Measurements from ENCODE around the gene RUNX1.

Gene RUNX1

DNA sequence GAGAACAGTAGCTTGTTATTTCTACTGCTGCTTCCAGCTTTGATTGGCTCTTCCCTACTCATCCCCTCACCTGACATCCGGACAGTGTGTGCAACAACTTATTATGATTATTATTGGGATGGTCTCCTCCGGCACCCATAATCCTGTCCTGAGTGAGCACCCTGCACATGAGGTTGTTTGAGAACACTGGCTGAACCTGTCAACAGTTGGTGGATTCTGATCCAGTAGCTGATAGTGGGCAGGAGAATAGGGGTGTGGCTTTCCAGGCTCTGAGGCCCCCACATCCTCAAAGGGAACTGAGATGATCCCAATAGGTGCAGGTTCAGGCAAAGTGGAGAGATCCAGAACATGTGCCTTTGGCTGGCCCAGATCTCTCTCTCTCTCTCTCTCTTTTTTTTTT lies 60.5 kb downstream of the RUNX1 start:
- H3K27me3 ChIP-seq (replicated peaks; ENCODE audit: control insufficient read depth, insufficient read depth, low read length) = no peaks in the 10 kb centered on the region
- TF ChIP-seq, protein P1, sequence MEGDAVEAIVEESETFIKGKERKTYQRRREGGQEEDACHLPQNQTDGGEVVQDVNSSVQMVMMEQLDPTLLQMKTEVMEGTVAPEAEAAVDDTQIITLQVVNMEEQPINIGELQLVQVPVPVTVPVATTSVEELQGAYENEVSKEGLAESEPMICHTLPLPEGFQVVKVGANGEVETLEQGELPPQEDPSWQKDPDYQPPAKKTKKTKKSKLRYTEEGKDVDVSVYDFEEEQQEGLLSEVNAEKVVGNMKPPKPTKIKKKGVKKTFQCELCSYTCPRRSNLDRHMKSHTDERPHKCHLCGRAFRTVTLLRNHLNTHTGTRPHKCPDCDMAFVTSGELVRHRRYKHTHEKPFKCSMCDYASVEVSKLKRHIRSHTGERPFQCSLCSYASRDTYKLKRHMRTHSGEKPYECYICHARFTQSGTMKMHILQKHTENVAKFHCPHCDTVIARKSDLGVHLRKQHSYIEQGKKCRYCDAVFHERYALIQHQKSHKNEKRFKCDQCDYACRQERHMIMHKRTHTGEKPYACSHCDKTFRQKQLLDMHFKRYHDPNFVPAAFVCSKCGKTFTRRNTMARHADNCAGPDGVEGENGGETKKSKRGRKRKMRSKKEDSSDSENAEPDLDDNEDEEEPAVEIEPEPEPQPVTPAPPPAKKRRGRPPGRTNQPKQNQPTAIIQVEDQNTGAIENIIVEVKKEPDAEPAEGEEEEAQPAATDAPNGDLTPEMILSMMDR (IDR thresholded peaks at IDR 0.05; ENCODE audit: insufficient read depth, low read length, poor library complexity, severe bottlenecking) = no peak

DNA sequence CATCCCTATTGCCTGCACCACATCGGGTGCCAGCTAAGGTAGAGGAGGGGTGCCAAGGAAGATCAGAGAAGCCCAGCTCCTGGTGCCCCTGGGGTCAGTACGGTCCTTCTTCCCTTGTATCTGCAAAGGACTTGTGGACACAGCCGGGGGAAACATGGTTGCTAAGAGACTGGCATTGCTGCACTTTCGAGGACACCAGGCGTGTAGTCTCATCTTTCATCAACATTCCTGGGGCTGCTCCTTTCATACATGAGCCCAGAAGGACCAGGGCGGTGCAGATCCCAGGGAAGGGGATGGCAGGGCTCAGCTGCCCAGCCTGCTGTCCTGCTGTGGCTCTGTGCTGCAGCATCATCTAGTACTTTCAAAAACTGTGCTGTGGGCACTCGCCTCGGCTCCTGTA lies 61.0 kb downstream of the RUNX1 start:
- DNase-seq (ENCODE audit: extremely low read depth, insufficient read length) = no peak
- Histone ChIP-seq H3K36me3 (ENCODE audit: control insufficient read depth, insufficient read depth, low read length) (no peaks in the 10 kb centered on the region), H3K27me3 (replicated peaks; ENCODE audit: control insufficient read depth, insufficient read depth, low read length) (no peaks in the 10 kb centered on the region), H3K4me3 (replicated peaks; ENCODE audit: low read depth, low read length) (no peak overlapping the region)
- TF ChIP-seq, protein P1 (IDR thresholded peaks at IDR 0.05; ENCODE audit: insufficient read depth, low read length, poor library complexity, severe bottlenecking) = no peak

More for the DNA sequence above, 60.5 kb downstream of the RUNX1 start:
- no peak for DNase-seq (ENCODE audit: extremely low read depth, insufficient read length)
- H3K36me3 ChIP-seq (ENCODE audit: control insufficient read depth, insufficient read depth, low read length) = no peaks in the 10 kb centered on the region
- no peak overlapping the region for H3K4me3 ChIP-seq (replicated peaks; ENCODE audit: low read depth, low read length)

DNA sequence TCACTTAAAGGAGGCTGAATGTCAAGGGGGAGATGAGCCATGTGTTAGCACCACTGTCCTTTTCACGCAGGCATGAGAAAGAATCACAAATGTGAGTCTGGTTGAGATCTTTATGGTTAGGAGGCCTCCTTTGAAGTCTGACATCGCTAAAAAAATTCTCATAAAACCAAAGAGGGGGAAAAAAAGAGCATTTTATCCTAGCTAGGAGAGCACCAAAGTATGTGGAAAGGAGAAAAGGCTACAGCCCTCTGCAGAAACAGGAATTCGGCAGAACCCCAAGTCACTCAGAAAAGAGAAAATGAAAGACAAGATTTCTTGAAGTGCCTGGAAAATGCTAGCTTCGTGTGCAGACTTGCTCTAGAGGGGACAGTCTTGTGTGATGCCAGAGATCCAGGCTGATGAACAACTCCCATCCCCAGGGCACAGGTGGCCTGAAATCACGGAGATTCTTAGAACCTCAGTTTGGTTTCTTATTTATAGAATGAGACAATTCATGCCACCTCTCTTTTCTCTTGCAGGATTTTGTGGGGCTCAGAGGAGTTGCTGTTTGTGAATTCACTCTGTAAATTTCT lies 61.5 kb downstream of the RUNX1 start:
- TF ChIP-seq, protein P1 (IDR thresholded peaks at IDR 0.05; ENCODE audit: insufficient read depth, low read length, poor library complexity, severe bottlenecking) = no peak
- Histone ChIP-seq H3K36me3 (ENCODE audit: control insufficient read depth, insufficient read depth, low read length) (no peaks in the 10 kb centered on the region), H3K4me3 (replicated peaks; ENCODE audit: low read depth, low read length) (no peak overlapping the region), H3K27me3 (replicated peaks; ENCODE audit: control insufficient read depth, insufficient read depth, low read length) (no peaks in the 10 kb centered on the region)
- no peak for DNase-seq (ENCODE audit: extremely low read depth, insufficient read length)

DNA sequence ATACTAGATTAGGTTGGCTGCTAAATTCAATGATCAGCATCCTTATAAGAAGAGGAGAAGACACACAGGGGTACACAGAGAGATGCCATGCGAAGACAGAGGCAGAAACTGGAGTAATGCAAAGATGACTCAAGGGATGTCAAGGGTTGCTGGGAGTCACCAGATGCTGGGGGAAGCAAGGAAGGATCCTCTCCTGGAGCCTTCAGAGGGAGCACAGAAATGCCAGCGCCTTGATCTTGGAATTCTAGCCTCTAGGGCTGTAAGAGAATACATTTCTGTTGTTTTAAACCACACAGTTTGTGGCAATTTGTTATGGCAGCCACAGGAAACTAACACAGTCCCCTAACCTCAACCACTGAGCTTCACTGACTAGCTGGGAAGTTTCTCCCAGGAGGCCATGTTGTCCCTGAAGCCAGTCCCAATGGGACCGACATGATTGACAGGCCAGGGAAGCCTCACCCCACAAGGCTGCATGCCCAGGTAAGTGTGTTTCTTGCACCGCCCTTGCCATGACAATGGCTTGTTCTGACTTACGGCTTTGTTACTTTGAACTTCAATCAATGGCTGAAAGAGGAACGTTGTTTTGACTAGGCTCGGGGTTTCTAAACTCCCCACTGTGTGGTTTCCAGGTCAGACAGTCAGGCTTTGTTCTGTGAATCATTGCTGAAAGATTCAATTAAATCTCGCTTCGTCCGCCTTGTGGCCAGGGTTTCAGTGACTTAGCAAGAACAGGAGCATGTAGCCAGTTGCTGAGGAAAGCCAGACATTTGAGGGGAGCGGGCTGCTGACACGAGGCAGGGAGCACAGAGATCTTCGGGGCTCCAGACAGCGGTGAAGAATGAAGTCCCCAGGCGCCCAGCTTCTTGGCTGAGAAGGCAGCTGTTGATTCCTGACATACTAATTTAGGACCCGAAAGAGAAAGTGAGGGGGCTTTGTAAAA lies 62.3 kb downstream of the RUNX1 start:
- peak; percentile 73 for DNase-seq (ENCODE audit: extremely low read depth, insufficient read length)
- no peak overlapping the region for H3K4me3 ChIP-seq (replicated peaks; ENCODE audit: low read depth, low read length)
- H3K36me3 ChIP-seq (ENCODE audit: control insufficient read depth, insufficient read depth, low read length) = no peaks in the 10 kb centered on the region
- H3K27me3 ChIP-seq (replicated peaks; ENCODE audit: control insufficient read depth, insufficient read depth, low read length) = no peaks in the 10 kb centered on the region
- TF ChIP-seq, protein P1 (IDR thresholded peaks at IDR 0.05; ENCODE audit: insufficient read depth, low read length, poor library complexity, severe bottlenecking) = no peak

DNA sequence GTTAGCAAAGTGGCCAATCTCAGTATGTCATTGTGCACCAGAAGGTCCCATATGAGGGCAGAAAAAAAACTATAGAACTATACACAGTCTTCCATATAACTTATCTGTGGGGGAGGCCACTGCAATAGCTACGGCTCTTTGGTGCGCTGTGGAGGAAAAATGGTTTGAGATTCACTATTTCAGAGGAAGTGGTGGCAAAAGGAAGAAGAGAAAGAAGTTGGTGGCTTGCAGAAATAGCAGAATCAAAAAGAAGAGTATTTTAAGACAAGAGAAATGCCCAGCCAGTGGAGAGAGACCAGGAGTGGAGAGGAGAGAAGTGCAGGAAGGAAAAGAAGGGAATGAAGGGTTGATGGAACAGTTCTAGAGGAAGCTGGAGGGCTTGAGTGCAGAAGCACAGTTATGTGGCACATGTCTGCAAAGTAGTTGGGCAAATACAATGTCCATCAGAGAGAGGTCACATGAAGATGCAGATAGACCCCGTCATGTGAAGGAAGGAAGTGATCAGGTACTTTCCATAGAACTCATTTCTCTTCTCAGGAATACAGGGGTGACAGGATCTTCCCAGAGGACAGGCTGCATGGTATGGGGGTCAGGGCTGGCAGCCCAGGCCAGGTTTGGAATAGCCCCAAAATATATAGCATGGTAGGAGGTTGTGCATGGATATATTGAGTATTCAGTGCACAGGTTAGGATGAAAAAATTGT lies 64.6 kb downstream of the RUNX1 start:
- H3K36me3 ChIP-seq (ENCODE audit: control insufficient read depth, insufficient read depth, low read length) = no peaks in the 10 kb centered on the region
- no peak for DNase-seq (ENCODE audit: extremely low read depth, insufficient read length)

More for the DNA sequence above, 64.6 kb downstream of the RUNX1 start:
- Histone ChIP-seq H3K4me3 (replicated peaks; ENCODE audit: low read depth, low read length) (no peak overlapping the region), H3K27me3 (replicated peaks; ENCODE audit: control insufficient read depth, insufficient read depth, low read length) (no peaks in the 10 kb centered on the region)
- TF ChIP-seq, protein P1 (IDR thresholded peaks at IDR 0.05; ENCODE audit: insufficient read depth, low read length, poor library complexity, severe bottlenecking) = no peak
